Measurements from ENCODE around the gene LSP1. TPM values are rescaled to one million over a fixed set of nuclear protein-coding genes. Genes with fewer than 3 reads are reported as not detected.

The LSP1 gene
- total RNA-seq, 1 donor: 357 TPM

- Histone ChIP-seq H3K4me3 (ENCODE audit: low read length) (no peak overlapping the region), H3K4me1 (ENCODE audit: insufficient read depth, low read length) (no peaks in the 10 kb centered on the region), H3K27me3 (ENCODE audit: insufficient read depth, low read length) (no peaks in the 10 kb centered on the region), H3K9me3 (ENCODE audit: low read depth, low read length) (no peaks in the 10 kb centered on the region)
Observed at GRCh38 chr11:1922481-1923081, 69.7 kb downstream of the LSP1 start.

DNA sequence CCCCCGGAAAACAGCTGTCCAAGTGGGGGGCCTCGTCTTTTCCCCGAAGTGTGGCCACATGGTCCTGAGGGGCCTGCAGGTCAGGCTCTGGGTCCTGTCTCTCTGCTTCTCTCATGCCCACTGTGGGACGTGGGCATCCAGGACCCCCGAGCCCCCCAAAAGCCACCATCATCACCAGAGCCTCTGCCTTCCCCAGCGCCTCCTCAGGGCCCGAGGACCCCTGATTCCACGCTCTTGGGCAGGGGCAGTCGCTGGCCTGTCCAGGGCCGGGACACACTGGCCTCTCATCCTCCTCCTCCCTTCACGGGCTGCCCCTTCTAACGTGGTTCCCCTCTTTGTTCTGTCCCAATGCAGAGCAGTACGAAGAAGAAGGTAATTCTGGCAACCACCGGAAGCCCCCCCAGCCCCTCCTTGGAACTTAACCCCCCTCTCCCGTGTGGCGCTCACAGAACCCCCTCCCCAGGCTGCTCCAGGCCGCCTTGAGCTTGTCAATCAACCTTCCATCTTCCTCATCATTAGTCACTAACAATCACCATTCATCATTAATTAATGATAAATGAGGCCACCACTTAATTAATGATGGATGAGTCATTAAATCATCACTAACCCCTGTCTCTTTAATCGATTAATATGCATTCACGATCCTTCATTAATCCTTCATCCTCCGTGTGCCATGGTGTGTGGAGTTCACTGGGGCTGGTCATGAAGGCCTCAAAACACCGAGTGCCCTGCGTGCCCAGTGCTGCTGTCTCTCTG lies 70.5 kb downstream of the LSP1 start:
- no peak overlapping the region for H3K4me3 ChIP-seq (ENCODE audit: low read length)
- H3K27me3 ChIP-seq (ENCODE audit: insufficient read depth, low read length): no peaks in the 10 kb centered on the region
- no peaks in the 10 kb centered on the region for H3K4me1 ChIP-seq (ENCODE audit: insufficient read depth, low read length)
- H3K9me3 ChIP-seq (ENCODE audit: low read depth, low read length): no peaks in the 10 kb centered on the region

DNA sequence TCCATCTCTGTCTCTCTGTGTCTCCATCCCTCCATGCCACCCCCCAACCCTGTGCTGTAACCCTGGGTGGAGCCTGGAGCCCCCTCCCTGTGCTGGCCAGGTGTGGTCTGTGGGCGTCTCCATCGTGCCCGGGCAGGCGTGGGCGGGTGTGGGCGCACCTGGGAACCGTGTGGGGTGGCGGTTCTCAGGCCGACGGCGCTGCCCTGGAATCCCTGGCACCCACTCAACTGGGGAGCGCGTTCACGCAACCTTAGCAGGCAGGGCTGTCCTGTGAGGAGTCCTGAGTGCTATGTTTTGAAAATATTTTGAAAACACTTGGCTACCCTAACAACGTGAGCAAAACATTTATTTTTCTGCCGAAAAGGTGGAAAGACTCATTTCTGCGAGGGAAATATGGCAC lies 71.3 kb downstream of the LSP1 start:
- Histone ChIP-seq H3K4me3 (ENCODE audit: low read length) (no peak overlapping the region), H3K27me3 (ENCODE audit: insufficient read depth, low read length) (no peaks in the 10 kb centered on the region), H3K4me1 (ENCODE audit: insufficient read depth, low read length) (no peaks in the 10 kb centered on the region), H3K9me3 (ENCODE audit: low read depth, low read length) (no peaks in the 10 kb centered on the region)

GRCh38 chr11:1924646-1925372 lies 71.9 kb downstream of the LSP1 start:
- Histone ChIP-seq H3K27me3 (ENCODE audit: insufficient read depth, low read length) (no peaks in the 10 kb centered on the region), H3K4me1 (ENCODE audit: insufficient read depth, low read length) (no peaks in the 10 kb centered on the region), H3K4me3 (ENCODE audit: low read length) (no peak overlapping the region), H3K9me3 (ENCODE audit: low read depth, low read length) (no peaks in the 10 kb centered on the region)

DNA sequence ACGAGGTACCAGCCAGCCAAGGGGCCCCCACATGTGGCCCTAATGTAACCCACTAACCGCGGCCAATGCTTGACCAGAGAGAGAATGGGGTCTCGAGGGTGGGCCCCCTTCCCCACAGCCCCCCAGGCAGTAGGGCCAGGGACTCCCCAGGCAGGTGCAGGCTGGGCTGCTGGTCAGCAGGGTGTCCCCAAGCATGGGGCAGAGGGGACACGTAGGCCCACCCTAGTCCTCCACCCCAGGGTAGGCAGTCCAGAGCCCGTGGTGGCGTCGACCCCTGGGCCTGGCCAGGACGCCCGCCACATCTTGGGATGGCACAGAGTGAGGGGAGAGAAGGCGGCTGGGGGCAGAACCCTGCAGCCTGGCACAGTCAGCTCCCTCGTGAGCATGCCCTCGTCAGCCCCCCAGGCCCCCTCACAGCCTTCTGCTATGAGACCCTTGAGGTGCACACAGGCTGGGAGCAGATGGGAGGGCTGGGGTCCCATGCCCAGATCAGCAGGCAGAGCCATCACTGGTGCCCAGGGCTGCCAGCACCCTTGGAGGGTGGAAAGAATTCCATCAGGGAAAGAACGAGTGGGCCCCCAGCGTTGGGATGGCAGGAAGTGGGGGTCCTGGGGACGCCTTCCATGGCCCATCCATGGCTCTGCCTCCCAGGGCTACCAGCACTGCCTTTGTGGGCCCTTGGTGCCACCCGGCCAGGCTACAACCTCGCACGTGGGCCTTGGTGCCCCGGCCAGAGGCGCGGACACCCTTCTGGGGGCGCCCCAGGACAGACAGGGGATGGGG lies 72.7 kb downstream of the LSP1 start:
- no peaks in the 10 kb centered on the region for H3K4me1 ChIP-seq (ENCODE audit: insufficient read depth, low read length)
- H3K27me3 ChIP-seq (ENCODE audit: insufficient read depth, low read length): no peaks in the 10 kb centered on the region
- H3K9me3 ChIP-seq (ENCODE audit: low read depth, low read length): no peaks in the 10 kb centered on the region
- H3K4me3 ChIP-seq (ENCODE audit: low read length): no peak overlapping the region

GRCh38 chr11:1926156-1927025 lies 73.5 kb downstream of the LSP1 start:
- peaks cover 2% of the 10 kb centered on the region for H3K27me3 ChIP-seq (ENCODE audit: insufficient read depth, low read length)
- H3K4me3 ChIP-seq (ENCODE audit: low read length): no peak overlapping the region
- no peaks in the 10 kb centered on the region for H3K9me3 ChIP-seq (ENCODE audit: low read depth, low read length)
- no peaks in the 10 kb centered on the region for H3K4me1 ChIP-seq (ENCODE audit: insufficient read depth, low read length)

DNA sequence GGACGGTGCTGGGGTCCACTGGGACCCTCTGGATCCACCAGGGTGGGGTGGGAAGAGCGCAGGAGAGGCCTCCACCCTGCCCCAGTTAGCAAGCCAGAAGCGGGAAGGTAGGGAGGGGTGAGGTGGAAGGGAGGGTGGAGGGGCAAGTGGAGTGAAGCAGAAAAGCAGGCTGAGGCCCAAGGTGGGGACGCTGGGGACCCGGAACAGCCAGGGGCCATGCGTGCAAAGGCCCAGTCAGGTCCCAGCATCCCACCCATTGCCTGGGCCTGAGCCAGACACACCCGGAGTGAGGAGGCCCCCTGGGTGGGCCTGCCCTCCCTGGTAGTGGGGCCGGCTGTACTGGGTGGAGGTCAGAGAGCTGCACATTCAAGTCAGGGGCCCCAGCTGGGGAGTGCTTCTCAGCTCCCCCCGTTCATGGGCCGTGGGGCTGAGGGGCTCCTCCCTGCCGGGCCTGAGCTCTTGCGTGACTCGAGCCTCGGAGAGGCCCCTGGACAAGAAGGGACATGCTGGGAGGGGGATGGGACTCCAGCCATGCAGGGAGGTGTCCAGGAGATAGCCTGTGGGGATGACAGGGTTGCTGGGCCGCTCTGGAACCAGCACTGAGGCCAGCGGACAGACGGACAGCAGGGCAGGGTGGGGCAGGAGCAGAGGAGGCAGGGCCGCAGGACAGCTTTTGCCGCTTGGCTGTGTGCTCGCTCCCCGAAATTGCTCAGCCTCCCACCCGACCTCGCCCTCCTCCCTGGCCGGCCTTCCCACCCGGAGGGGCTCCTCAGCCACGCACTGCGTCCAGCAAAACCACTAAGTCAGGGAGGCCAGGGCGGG lies 74.4 kb downstream of the LSP1 start:
- Histone ChIP-seq H3K27me3 (ENCODE audit: insufficient read depth, low read length) (peaks cover 4% of the 10 kb centered on the region), H3K4me1 (ENCODE audit: insufficient read depth, low read length) (no peaks in the 10 kb centered on the region), H3K4me3 (ENCODE audit: low read length) (no peak overlapping the region), H3K9me3 (ENCODE audit: low read depth, low read length) (no peaks in the 10 kb centered on the region)

- no peaks in the 10 kb centered on the region for H3K4me1 ChIP-seq (ENCODE audit: insufficient read depth, low read length)
- peaks cover 4% of the 10 kb centered on the region for H3K27me3 ChIP-seq (ENCODE audit: insufficient read depth, low read length)
- no peak overlapping the region for H3K4me3 ChIP-seq (ENCODE audit: low read length)
- no peaks in the 10 kb centered on the region for H3K9me3 ChIP-seq (ENCODE audit: low read depth, low read length)
Observed at GRCh38 chr11:1927848-1928469, 75.1 kb downstream of the LSP1 start.

- no peaks in the 10 kb centered on the region for H3K9me3 ChIP-seq (ENCODE audit: low read depth, low read length)
- no peak overlapping the region for H3K4me3 ChIP-seq (ENCODE audit: low read length)
- no peaks in the 10 kb centered on the region for H3K4me1 ChIP-seq (ENCODE audit: insufficient read depth, low read length)
- H3K27me3 ChIP-seq (ENCODE audit: insufficient read depth, low read length): peaks cover 4% of the 10 kb centered on the region
Observed at GRCh38 chr11:1928470-1928890, 75.6 kb downstream of the LSP1 start.

GRCh38 chr11:1928891-1929541 lies 76.1 kb downstream of the LSP1 start:
- H3K27me3 ChIP-seq (ENCODE audit: insufficient read depth, low read length): peaks cover 4% of the 10 kb centered on the region
- H3K4me3 ChIP-seq (ENCODE audit: low read length): no peak overlapping the region

GRCh38 chr11:1929621-1930461 lies 77.0 kb downstream of the LSP1 start:
- Histone ChIP-seq H3K9me3 (ENCODE audit: low read depth, low read length) (no peaks in the 10 kb centered on the region), H3K4me3 (ENCODE audit: low read length) (no peak overlapping the region), H3K4me1 (ENCODE audit: insufficient read depth, low read length) (no peaks in the 10 kb centered on the region), H3K27me3 (ENCODE audit: insufficient read depth, low read length) (peaks cover 4% of the 10 kb centered on the region)

More at GRCh38 chr11:1928891-1929541, 76.1 kb downstream of the LSP1 start:
- H3K4me1 ChIP-seq (ENCODE audit: insufficient read depth, low read length): no peaks in the 10 kb centered on the region
- no peaks in the 10 kb centered on the region for H3K9me3 ChIP-seq (ENCODE audit: low read depth, low read length)

DNA sequence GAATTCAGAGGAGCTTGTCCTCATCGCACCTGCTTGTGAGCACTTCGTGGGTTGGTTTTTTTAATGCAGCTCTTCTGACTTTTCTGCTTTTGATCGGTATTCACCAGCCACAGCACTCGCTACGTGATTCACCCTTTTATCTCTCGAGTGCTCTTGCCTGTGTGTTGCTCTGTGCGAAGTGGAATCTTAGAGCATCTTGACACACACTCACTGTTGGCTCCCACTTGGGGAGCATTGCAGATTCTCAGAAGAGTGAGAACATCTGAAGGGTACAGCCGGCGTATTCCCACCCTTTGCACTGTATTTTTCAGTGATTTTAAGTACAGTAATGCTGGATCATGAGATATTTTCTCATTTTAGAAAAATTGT lies 77.6 kb downstream of the LSP1 start:
- Histone ChIP-seq H3K4me3 (ENCODE audit: low read length) (no peak overlapping the region), H3K4me1 (ENCODE audit: insufficient read depth, low read length) (no peaks in the 10 kb centered on the region)

More for the DNA sequence above, 77.6 kb downstream of the LSP1 start:
- Histone ChIP-seq H3K27me3 (ENCODE audit: insufficient read depth, low read length) (peaks cover 4% of the 10 kb centered on the region), H3K9me3 (ENCODE audit: low read depth, low read length) (no peaks in the 10 kb centered on the region)

All from mononuclear cell (primary cell).